Measurements from ENCODE around the gene NRG2.

Gene NRG2

DNA sequence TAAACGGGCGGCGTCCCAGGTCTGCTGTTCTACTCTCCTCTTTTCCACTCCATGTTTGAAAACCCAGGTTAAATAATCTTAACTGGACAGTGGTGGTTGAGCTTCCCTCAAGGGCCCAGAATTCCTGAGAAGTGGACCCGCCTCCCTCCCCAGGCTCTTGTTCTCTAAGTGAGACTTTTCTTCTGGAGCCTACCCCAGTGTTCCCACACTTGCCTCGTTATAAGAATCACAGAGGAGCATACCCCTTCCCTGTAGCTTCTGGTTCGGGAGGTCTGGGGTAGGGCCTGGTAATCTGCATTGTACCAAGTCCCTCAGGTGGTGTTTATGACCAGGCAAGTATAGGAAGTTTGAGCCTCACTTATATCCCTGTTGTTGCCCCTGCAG is 235.5 kb downstream of the NRG2 start:
- no peak for DNase-seq

GRCh38 chr5:139806726-139807646 is 236.1 kb downstream of the NRG2 start:
- no peak for DNase-seq

- no peak for DNase-seq
Observed at GRCh38 chr5:139806111-139806510, 237.0 kb downstream of the NRG2 start.

GRCh38 chr5:139805545-139805944 is 237.6 kb downstream of the NRG2 start:
- no peak for DNase-seq

DNA sequence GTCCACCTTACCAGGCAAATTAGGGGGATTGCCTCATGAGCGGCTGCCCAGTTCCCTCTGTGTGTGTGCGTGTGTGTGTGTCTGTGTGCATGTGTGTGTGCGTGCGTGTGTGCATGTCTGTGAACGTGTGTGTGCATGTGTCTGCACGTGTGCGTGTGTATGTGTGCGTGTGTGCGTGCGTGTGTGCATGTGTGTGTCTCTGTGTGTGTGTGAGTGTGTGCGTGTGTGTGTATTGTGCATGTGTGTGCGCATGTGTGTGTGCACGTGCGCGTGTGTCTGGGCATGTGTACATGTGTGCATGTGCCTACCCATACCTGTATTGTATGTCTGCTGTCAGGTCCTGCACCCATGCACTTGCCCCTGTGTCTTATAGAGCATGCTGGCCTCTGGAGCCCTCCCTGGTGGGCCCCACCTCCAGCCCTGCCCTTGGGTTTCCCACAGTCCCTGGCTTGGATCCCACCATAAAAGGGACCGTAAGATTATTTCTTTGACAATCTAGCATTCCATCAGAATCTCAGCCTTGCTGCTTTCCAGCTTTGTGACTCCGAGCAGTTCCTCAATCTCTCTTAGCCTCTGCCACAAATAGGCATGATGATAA is 238.2 kb downstream of the NRG2 start:
- DNase-seq = no peak

- DNase-seq = no peak
Observed at GRCh38 chr5:139803978-139804377, 239.1 kb downstream of the NRG2 start.

DNA sequence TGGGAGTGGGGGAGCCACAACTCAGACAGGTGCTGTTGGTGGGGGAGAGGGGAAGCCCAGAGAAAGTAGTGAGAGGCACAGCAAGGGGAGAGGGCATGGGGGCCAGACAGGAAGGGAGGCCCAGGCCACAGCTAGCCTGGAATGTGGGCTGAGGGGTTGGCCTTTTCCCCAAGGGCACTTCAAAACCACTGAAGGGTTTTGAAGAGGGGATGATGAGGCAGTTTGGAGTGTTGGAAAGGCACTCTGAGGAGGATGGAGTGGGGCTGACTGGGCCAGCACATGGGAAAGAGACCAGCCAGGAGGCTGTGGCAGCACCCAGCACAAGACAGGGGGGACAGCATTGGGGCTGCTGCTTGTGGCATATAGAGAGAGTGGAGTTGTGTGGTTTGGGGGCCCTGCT is 243.7 kb downstream of the NRG2 start:
- DNase-seq = no peak

DNA sequence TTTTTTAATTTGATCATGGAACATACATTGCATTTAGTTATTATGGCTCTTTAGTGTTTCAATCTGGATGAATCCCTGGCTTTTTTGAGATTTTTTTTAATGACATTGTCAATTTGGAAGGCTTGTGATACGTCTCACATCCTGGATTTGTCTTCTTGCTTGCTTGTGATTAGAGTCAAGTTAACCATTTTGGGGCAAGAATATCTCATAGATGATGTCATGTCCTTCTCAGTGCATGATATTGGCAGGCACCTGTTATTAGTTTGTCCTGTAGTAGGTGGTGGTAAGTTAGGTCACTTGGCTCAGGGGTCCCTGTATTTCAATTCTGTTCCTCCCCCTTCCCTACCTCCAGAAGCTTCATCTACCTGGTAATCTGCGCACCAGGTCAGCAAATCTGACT is 244.2 kb downstream of the NRG2 start:
- no peak for DNase-seq

DNA sequence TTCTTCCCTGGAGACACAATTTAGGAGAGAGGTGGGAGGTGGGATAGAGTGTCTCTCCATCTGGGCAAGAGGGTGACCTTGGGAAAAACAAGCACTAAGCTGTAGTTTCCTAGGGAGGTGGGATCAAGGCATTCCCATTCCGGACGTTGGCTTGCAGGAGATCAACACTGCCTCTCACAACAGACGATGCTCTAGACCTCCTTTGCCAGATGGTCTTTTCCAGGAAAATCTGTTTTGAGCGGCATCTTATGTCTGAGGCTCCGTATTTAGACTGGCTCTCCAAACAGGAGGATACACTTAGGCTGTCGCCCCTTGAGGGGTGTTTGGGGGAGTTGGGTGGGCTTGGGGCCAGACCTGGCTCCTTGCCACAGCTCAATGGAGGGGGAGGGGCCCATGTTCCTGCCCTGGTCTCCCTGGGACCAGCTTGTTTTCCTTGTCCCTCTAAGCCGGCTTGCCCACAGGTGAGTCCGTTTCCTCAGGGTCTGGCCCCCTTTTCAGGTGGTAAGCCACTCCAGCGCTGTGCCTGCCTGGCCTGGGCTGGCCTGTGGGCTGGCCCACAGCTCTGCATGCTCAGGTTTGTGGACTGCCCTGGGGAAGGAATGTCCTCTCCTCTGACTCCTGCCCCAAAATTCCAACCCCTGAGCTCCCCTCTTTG is 245.1 kb downstream of the NRG2 start:
- DNase-seq = no peak

GRCh38 chr5:139797335-139797734 is 245.8 kb downstream of the NRG2 start:
- DNase-seq = no peak
